GM12878 (cell line): ENCODE results near the gene BMP7.

ENCODE experiments used
- BMI1 ChIP-seq: fragments of 450-650 bp; IDR thresholded peaks from 2 replicates; pipeline ENCODE4 v1.6.1; 2016; ENCODE audit warnings: mild to moderate bottlenecking, moderate library complexity, borderline replicate concordance
- HCFC1 ChIP-seq: fragments of 150-350 bp; IDR thresholded peaks from 2 replicates; pipeline ENCODE4 v1.6.1; 2014; ENCODE audit warnings: low read length
- TF ChIP-seq, protein P1 (sequence below), 3 experiments: IDR thresholded peaks in 2 of 3; conservative IDR thresholded peaks in 1 of 3; 2 replicates each; pipeline ENCODE4 v1.5.1; 2011; ENCODE audit warnings: low read depth in 3 of 3, low read length in 3 of 3, mild to moderate bottlenecking in 3 of 3, control low read depth in 2 of 3, moderate library complexity in 2 of 3, inconsistent platforms in 1 of 3, mixed read lengths in 1 of 3; ENCODE audit not compliant: control insufficient read depth in 2 of 3, insufficient read depth in 1 of 3; ENCODE audit errors: extremely low read depth in 1 of 3

DNA sequence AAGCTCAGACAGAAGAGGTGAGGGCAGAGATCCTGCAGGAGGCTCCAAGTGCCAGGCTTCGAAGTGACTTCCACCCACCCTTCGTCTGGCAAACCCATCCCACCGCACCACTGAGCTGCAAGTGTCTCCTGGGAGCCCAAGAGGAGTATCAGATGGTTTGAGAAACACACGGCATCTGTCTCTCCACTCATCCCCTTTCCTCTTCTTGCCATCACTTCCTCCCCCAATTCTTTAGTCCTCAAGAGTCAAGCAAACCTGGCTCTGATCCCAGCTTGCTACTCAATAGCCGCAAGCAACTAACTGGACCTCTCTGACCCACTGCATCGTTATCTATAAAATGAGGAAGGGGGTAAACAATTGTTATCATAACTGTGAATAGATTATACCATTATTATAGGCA lies 142.1 kb downstream of the BMP7 start:
- TF ChIP-seq, protein P1, sequence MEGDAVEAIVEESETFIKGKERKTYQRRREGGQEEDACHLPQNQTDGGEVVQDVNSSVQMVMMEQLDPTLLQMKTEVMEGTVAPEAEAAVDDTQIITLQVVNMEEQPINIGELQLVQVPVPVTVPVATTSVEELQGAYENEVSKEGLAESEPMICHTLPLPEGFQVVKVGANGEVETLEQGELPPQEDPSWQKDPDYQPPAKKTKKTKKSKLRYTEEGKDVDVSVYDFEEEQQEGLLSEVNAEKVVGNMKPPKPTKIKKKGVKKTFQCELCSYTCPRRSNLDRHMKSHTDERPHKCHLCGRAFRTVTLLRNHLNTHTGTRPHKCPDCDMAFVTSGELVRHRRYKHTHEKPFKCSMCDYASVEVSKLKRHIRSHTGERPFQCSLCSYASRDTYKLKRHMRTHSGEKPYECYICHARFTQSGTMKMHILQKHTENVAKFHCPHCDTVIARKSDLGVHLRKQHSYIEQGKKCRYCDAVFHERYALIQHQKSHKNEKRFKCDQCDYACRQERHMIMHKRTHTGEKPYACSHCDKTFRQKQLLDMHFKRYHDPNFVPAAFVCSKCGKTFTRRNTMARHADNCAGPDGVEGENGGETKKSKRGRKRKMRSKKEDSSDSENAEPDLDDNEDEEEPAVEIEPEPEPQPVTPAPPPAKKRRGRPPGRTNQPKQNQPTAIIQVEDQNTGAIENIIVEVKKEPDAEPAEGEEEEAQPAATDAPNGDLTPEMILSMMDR (IDR thresholded peaks at IDR 0.05 in 2 of 3, conservative IDR thresholded peaks at IDR 0.05 in 1 of 3; ENCODE audit: control insufficient read depth in 2 of 3, extremely low read depth in 1 of 3, insufficient read depth in 1 of 3, low read depth in 3 of 3, low read length in 3 of 3), result no peak
- TF ChIP-seq BMI1, result no peak
- TF ChIP-seq HCFC1, result no peak
